ENCODE measurements around the gene GSTM1. TPM values are rescaled to one million over a fixed set of nuclear protein-coding genes. Genes with fewer than 3 reads are reported as not detected.

Gene GSTM1
- total and polyA plus RNA-seq, 7 donors = 0.39 to 27.6 (median 17.0) TPM; not detected in 3

- no peaks in the 10 kb centered on the region for H3K36me3 ChIP-seq
- H3K27me3 ChIP-seq = no peaks in the 10 kb centered on the region
- no peak overlapping the region for H3K27ac ChIP-seq
- 88 to 89% methylated on average over 2 of the region's 2 CpGs for WGBS, 2 donors
- intact Hi-C loops (cut with DNase I) = loop anchor here (5.0 kb wide), 3 partner anchors 46 to 341 kb away; partner anchors contain the start of genes AHCYL1 and GSTM1
- TF ChIP-seq POLR2AphosphoS5 (IDR thresholded peaks at IDR 0.05) = no peak
- no peak for TF ChIP-seq CTCF (IDR thresholded peaks at IDR 0.05)
- no peak for TF ChIP-seq POLR2A (IDR thresholded peaks at IDR 0.05)
- TF ChIP-seq EP300 (IDR thresholded peaks at IDR 0.05) = no peak
- no peaks in the 10 kb centered on the region for H3K9me3 ChIP-seq
- peaks cover 0 to 16% (median 13%) of the 10 kb centered on the region in 4 donors for H3K4me1 ChIP-seq
- H3K4me3 ChIP-seq = no peak overlapping the region
- no peak for DNase-seq
These were observed 46.4 kb upstream of the GSTM1 start for GRCh38 chr1:109641078-109641740.

GRCh38 chr1:109641861-109642260 lies 45.8 kb upstream of the GSTM1 start:
- H3K27ac ChIP-seq = no peak overlapping the region
- TF ChIP-seq POLR2A (IDR thresholded peaks at IDR 0.05) (no peak), POLR2AphosphoS5 (IDR thresholded peaks at IDR 0.05) (no peak), EP300 (IDR thresholded peaks at IDR 0.05) (no peak), CTCF (IDR thresholded peaks at IDR 0.05) (no peak)
- H3K4me3 ChIP-seq = no peak overlapping the region
- H3K9me3 ChIP-seq = no peaks in the 10 kb centered on the region
- no peaks in the 10 kb centered on the region for H3K36me3 ChIP-seq
- peaks cover 0 to 10% (median 8%) of the 10 kb centered on the region in 4 donors for H3K4me1 ChIP-seq
- WGBS, 2 donors = 77 to 89% methylated on average over 2 of the region's 2 CpGs
- peak; percentile 26 for DNase-seq
- intact Hi-C loops (cut with DNase I) = loop anchor here (5.0 kb wide), 3 partner anchors 45 to 340 kb away; partner anchors contain the start of genes AHCYL1 and GSTM1
- no peaks in the 10 kb centered on the region for H3K27me3 ChIP-seq

GRCh38 chr1:109642626-109643025 lies 45.0 kb upstream of the GSTM1 start:
- Histone ChIP-seq H3K9me3 (no peaks in the 10 kb centered on the region), H3K4me3 (no peak overlapping the region), H3K4me1 (peaks cover 0 to 10% (median 8%) of the 10 kb centered on the region in 4 donors), H3K27ac (no peak overlapping the region), H3K27me3 (no peaks in the 10 kb centered on the region), H3K36me3 (no peaks in the 10 kb centered on the region)
- 67 to 78% methylated on average over 3 of the region's 3 CpGs for WGBS, 2 donors
- DNase-seq = no peak
- TF ChIP-seq POLR2AphosphoS5 (IDR thresholded peaks at IDR 0.05) (no peak), CTCF (IDR thresholded peaks at IDR 0.05) (no peak), EP300 (IDR thresholded peaks at IDR 0.05) (no peak), POLR2A (IDR thresholded peaks at IDR 0.05) (no peak)
- intact Hi-C loops (cut with DNase I) = loop anchor here (5.0 kb wide), 3 partner anchors 45 to 340 kb away; partner anchors contain the start of genes AHCYL1 and GSTM1

- Histone ChIP-seq H3K4me1 (peaks cover 0 to 10% (median 8%) of the 10 kb centered on the region in 4 donors), H3K27ac (peak overlapping the region in 1 of 4 donors; percentile 30), H3K4me3 (peak overlapping the region in 1 of 4 donors; percentile 6), H3K9me3 (no peaks in the 10 kb centered on the region), H3K36me3 (no peaks in the 10 kb centered on the region), H3K27me3 (no peaks in the 10 kb centered on the region)
- intact Hi-C loops (cut with DNase I) = loop anchor here (5.0 kb wide), 3 partner anchors 44 to 339 kb away; partner anchors contain the start of genes AHCYL1 and GSTM1
- 32 to 42% methylated on average over 32 of the region's 32 CpGs for WGBS, 2 donors
- peak; percentile 92 for DNase-seq
- TF ChIP-seq CTCF (IDR thresholded peaks at IDR 0.05) = peak; percentile 75 to 91 (median 86)
- no peak for TF ChIP-seq EP300 (IDR thresholded peaks at IDR 0.05)
These were observed 44.0 kb upstream of the GSTM1 start for GRCh38 chr1:109643385-109644230.

Data from sigmoid colon (tissue), 7 donors.